ENCODE data around the gene SETD2.

- TF ChIP-seq EP300 (IDR thresholded peaks at IDR 0.05; ENCODE audit: borderline replicate concordance) (no peak), FOXM1 (IDR thresholded peaks at IDR 0.05; ENCODE audit: borderline replicate concordance, low read depth) (no peak), TAF1 (IDR thresholded peaks at IDR 0.05; ENCODE audit: low read depth) (no peak), TEAD4 (IDR thresholded peaks at IDR 0.05) (no peak), TCF12 (IDR thresholded peaks at IDR 0.05; ENCODE audit: low read depth) (no peak), CEBPB (IDR thresholded peaks at IDR 0.05) (no peak), EGR1 (IDR thresholded peaks at IDR 0.05) (no peak)
Observed at GRCh38 chr3:47176582-47176981, 12.7 kb upstream of the SETD2 start.
